DOHH2 (cell line): ENCODE data around the gene LIF.
A peak's percentile ranks its signal among the peaks of the same experiment; 100 is the strongest.

Experiments used
- EZH2phosphoT487 ChIP-seq: fragments of 200-600 bp; sonication (generic); IDR thresholded peaks from 2 replicates; pipeline ENCODE4 v1.6.1; 2017; ENCODE audit warnings: borderline replicate concordance, mild to moderate bottlenecking, antibody characterized with exemption, low read length, moderate library complexity, mixed read lengths
- TF ChIP-seq, protein P1 (sequence below): fragments of 200-600 bp; sonication (generic); IDR thresholded peaks from one replicate; pipeline ENCODE4 v1.5.1; 2014; ENCODE audit warnings: antibody characterized with exemption, mild to moderate bottlenecking, low read depth, low read length; ENCODE audit not compliant: poor library complexity, severe bottlenecking

DNA sequence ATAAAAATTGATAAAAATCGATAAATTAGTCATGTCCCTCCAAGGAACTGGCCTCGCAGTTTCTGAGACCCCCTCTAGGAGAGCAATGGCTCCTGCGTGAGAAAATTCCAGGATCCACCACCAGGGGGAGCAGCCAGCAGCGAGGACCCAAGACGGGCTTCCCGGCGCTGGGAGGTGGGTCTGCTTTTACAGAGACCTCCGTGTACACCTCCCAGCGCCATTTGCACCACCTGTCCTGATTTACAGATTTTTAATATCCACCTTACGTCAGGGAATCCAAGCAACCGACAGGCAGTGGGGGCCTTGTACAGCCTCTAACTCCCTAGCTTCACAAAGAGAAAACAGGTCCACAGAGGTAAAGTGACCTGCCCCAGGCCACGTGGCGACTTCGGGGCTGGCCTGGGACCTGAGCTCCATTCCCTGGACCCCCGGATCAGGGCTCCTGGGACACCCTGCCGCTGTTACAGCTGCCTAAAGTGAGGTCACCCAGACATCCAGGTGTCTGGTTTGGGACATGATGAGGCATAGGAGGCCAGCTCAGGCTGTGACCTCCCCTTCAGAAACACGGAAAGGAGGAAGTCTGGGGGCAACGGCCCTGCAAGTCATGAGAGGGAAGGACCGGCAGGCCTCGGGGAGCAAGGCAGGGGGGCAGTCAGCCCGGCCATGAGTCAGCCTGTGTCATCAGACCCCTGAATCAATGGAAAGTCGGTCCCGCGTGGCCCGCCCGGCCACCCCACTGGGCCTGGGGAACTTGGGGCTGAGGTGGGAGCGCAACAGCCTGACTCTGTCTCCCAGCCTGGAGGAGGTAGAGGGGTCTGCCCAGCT lies 16.6 kb upstream of the LIF start:
- TF ChIP-seq, protein P1, sequence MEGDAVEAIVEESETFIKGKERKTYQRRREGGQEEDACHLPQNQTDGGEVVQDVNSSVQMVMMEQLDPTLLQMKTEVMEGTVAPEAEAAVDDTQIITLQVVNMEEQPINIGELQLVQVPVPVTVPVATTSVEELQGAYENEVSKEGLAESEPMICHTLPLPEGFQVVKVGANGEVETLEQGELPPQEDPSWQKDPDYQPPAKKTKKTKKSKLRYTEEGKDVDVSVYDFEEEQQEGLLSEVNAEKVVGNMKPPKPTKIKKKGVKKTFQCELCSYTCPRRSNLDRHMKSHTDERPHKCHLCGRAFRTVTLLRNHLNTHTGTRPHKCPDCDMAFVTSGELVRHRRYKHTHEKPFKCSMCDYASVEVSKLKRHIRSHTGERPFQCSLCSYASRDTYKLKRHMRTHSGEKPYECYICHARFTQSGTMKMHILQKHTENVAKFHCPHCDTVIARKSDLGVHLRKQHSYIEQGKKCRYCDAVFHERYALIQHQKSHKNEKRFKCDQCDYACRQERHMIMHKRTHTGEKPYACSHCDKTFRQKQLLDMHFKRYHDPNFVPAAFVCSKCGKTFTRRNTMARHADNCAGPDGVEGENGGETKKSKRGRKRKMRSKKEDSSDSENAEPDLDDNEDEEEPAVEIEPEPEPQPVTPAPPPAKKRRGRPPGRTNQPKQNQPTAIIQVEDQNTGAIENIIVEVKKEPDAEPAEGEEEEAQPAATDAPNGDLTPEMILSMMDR: peak; percentile 81
- no peak for TF ChIP-seq EZH2phosphoT487
